DOHH2 (cell line): ENCODE measurements around the gene ANP32A.

ENCODE experiments used
- CTCF ChIP-seq: fragments of 200-600 bp; sonication (generic); IDR thresholded peaks from one replicate; pipeline ENCODE4 v1.5.1; 2014; ENCODE audit warnings: antibody characterized with exemption, mild to moderate bottlenecking, low read depth, low read length; ENCODE audit not compliant: poor library complexity, severe bottlenecking
- EZH2phosphoT487 ChIP-seq: fragments of 200-600 bp; sonication (generic); IDR thresholded peaks from 2 replicates; pipeline ENCODE4 v1.6.1; 2017; ENCODE audit warnings: borderline replicate concordance, mild to moderate bottlenecking, antibody characterized with exemption, low read length, moderate library complexity, mixed read lengths

DNA sequence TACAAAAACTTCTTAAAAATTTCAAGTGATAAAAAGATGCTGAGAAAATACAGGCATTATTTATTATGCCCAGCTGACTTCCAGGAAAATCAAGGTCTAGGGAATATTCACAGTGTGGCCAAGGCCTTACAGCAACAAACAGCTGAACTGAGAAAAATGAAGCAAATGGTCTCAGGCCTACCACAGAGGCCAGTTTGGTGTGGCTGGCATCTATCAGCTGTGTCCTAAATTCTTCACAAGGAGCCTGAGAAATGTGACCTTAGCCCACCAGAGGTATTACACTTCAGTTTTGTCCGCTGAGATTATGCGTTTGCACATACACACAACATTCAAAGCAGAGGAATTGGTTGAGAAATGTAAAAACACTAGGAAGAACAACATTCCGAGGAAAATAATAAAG, 77.4 kb downstream of the ANP32A start:
- TF ChIP-seq CTCF (no peak), EZH2phosphoT487 (no peak)
